PFSK-1 (cell line): ENCODE data around the gene PHF20.
A peak's percentile ranks its signal among the peaks of the same experiment; 100 is the strongest.

ENCODE experiments used
- FOXP2 ChIP-seq: optimal IDR thresholded peaks from 2 replicates; pipeline ENCODE3; 2011; ENCODE audit warnings: borderline replicate concordance, control low read depth, inconsistent platforms; ENCODE audit not compliant: insufficient read depth; ENCODE audit errors: extremely low read length, extremely low read depth
- POLR2AphosphoS5 ChIP-seq: IDR thresholded peaks from 2 replicates; pipeline ENCODE4 v1.6.1; 2012; ENCODE audit warnings: low read depth, mild to moderate bottlenecking, control low read depth, low read length, moderate library complexity
- REST ChIP-seq, 2 experiments: IDR thresholded peaks; 2 replicates each; pipeline versions ENCODE4 v1.6.1 to v1.8.0; 2011 to 2012; ENCODE audit warnings: low read depth in 2 of 2, low read length in 2 of 2, control low read depth in 1 of 2, inconsistent platforms in 1 of 2, mild to moderate bottlenecking in 1 of 2, moderate library complexity in 1 of 2; ENCODE audit not compliant: insufficient read depth in 1 of 2
- SIN3A ChIP-seq: IDR thresholded peaks from 2 replicates; pipeline ENCODE4 v1.6.1; 2012; ENCODE audit warnings: mild to moderate bottlenecking, low read length, moderate library complexity, borderline replicate concordance; ENCODE audit not compliant: insufficient read depth
- TAF1 ChIP-seq: IDR thresholded peaks from 2 replicates; pipeline ENCODE4 v1.6.1; 2012; ENCODE audit warnings: low read length, control low read depth, borderline replicate concordance; ENCODE audit not compliant: insufficient read depth

The PHF20 gene

DNA sequence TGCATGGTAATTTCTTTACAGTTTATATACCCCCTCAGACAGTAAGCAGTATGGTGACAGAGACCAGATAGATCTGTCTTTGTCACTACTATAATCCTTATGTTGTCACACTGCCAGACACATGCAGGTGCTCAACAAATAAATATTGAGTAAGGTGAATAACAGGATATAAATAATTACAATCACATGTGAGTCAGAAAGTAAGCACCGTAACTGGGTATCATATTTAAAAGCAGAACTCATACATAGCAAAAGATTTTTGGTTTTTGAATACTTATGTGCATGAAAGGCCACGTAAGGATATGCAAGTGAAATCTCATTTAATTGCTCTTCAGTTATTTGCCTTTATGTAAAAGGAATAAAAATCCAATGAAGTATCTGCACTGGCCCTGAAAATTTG is 214.0 kb downstream of the PHF20 start:
- no peak for TF ChIP-seq FOXP2
- TF ChIP-seq POLR2AphosphoS5 = no peak
- TF ChIP-seq TAF1 = no peak
- no peak for TF ChIP-seq REST (IDR thresholded peaks at IDR 0.05; ENCODE audit: insufficient read depth in 1 of 2, low read depth in 2 of 2, low read length in 2 of 2)
- TF ChIP-seq SIN3A = no peak

GRCh38 chr20:35988910-35989463 is 217.2 kb downstream of the PHF20 start:
- TF ChIP-seq TAF1 = no peak
- TF ChIP-seq SIN3A = no peak
- no peak for TF ChIP-seq REST (IDR thresholded peaks at IDR 0.05; ENCODE audit: insufficient read depth in 1 of 2, low read depth in 2 of 2, low read length in 2 of 2)
- no peak for TF ChIP-seq FOXP2
- TF ChIP-seq POLR2AphosphoS5 = no peak

- no peak for TF ChIP-seq FOXP2
Measured at GRCh38 chr20:35991142-35991771, 219.4 kb downstream of the PHF20 start.

DNA sequence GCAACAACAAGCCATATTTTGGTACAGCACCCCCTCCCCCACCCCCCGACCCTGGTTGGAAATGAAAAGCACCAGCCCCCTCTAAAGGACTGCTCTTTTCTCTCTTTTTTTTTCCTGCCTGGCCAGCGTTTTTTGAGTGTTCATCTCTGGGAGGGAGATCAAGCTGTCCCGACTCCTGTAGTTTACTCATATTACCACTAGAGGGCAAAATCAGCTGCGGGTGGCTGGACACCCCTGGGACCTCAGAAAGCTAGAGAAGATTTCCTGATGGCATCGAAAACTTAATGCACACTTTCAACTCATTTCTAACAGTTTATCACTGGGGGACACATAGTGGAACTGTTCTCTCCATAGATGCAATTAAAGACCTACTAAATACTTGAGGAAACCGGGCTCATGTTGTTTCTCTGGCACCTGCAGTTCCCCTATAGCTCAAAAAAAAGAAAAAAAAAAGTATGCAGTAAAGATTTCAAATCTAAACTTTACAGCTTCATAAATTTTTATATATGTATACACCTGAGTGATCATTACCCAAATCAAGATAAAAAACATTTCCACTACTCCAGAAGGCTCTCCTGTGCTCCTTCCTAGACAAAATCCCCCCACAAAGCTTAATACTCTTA is 221.0 kb downstream of the PHF20 start:
- TF ChIP-seq POLR2AphosphoS5 (no peak), TAF1 (no peak), FOXP2 (no peak), SIN3A (no peak), REST (IDR thresholded peaks at IDR 0.05; ENCODE audit: insufficient read depth in 1 of 2, low read depth in 2 of 2, low read length in 2 of 2) (no peak)

DNA sequence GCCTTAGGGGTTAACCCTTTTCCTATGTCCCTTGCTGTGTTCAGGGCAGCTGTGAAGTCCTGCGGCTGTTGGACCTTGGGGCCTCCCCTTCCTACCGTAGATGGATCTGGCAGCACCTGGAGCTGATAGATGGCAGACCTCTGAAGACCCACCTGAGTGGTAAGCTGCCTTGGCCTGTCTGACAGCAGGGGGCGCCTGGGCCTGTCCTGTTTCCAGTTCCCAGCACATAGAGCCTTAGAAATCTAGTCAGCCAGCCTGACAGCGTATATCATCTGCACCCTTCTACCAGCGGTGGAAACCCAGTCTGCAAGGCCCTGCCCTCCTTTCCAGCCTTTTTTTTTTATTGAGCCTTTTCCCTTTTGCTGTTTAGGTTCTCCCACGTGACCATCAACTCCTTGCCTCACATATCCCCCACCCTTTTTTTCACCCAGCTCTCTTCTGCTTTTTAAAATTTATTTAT is 223.2 kb downstream of the PHF20 start:
- TF ChIP-seq TAF1 (no peak), FOXP2 (peak; percentile 38)
